GM12878 (cell line): ENCODE data around the gene ZNF695. TPM values are rescaled to one million over a fixed set of nuclear protein-coding genes. Genes with fewer than 3 reads are reported as not detected.

Source experiments
- ATAC-seq: fragments of 200-7000 bp; cut with Tn5 transposase; 3 replicates; pipeline ENCODE4 v1.9.1; 2020; ENCODE audit warnings: mild to moderate bottlenecking, moderate library complexity
- BruUV-seq: library from RNA; stranded (reverse); fragments of 400-500 nt; replicated peaks from 2 replicates; lab custom pipeline; 2021; lab: Mats Ljungman, UMichigan
- CTCF ChIA-PET: fragments of 300-600 bp; sonication (Branson Sonifier 250); formaldehyde crosslinking; extraction: SDS; loops from one replicate; lab custom pipeline; 2021; ENCODE audit warnings: inconsistent platforms; lab: Yijun Ruan, JAX
- POLR2A ChIA-PET: fragments of 350-600 bp; formaldehyde crosslinking; extraction: SDS; loops from one replicate; lab custom pipeline; 2021; ENCODE audit warnings: inconsistent platforms; lab: Charles Lee
- RAD21 ChIA-PET: fragments of 300-600 bp; sonication (Branson Sonifier 250); formaldehyde crosslinking; loops from one replicate; lab custom pipeline; 2023; ENCODE audit warnings: antibody characterized with exemption; ENCODE audit not compliant: unreplicated experiment; lab: Charles Lee
- SMC1A ChIA-PET: fragments of 300-600 bp; sonication (Branson Sonifier 250); formaldehyde crosslinking; loops from one replicate; lab custom pipeline; 2023; ENCODE audit not compliant: unreplicated experiment, uncharacterized antibody; lab: Charles Lee
- DNase-seq: peaks from one replicate; pipeline ENCODE4 v3.0.0-alpha.2; 2011; ENCODE audit warnings: low read depth, low spot score
- FAIRE-seq: peaks from 3 replicates; lab custom pipeline; 2011; peaks lifted over from hg19 to GRCh38; lab: Jason Lieb, UNC
- H2AFZ ChIP-seq: 2 replicates; pipeline ENCODE4 v1.6.0; 2011; ENCODE audit warnings: low read depth, low read length, control low read depth; ENCODE audit not compliant: control insufficient read depth
- H3K27ac ChIP-seq: 2 replicates; pipeline ENCODE4 v1.5.1; 2011; ENCODE audit warnings: control low read depth; ENCODE audit not compliant: control insufficient read depth, insufficient read depth
- H3K27me3 ChIP-seq, 2 experiments: replicated peaks in 1 of 2; 2 replicates each; pipeline versions ENCODE4 v1.6.0 to v1.6.1; 2011; ENCODE audit warnings: low read length in 1 of 2; ENCODE audit not compliant: control insufficient read depth in 2 of 2, insufficient read depth in 2 of 2
- H3K36me3 ChIP-seq, 2 experiments: 2 replicates each; pipeline ENCODE4 v1.5.1; 2011; ENCODE audit warnings: low read length in 1 of 2; ENCODE audit not compliant: control insufficient read depth in 2 of 2, insufficient read depth in 2 of 2
- H3K4me1 ChIP-seq: 2 replicates; pipeline ENCODE4 v1.6.1; 2011; ENCODE audit warnings: mild to moderate bottlenecking, low read length, moderate library complexity, mixed read lengths; ENCODE audit not compliant: control insufficient read depth, insufficient read depth
- H3K4me2 ChIP-seq: 2 replicates; pipeline ENCODE4 v1.6.0; 2011; ENCODE audit warnings: control low read depth; ENCODE audit not compliant: control insufficient read depth, insufficient read depth
- H3K4me3 ChIP-seq: fragments of 200-600 bp; sonication (generic); 2 replicates; pipeline ENCODE4 v1.5.1; 2016
- H3K79me2 ChIP-seq: 2 replicates; pipeline ENCODE4 v1.6.0; 2011; ENCODE audit warnings: low read length; ENCODE audit not compliant: control insufficient read depth, insufficient read depth
- H3K9ac ChIP-seq: 2 replicates; pipeline ENCODE4 v1.8.0; 2011; ENCODE audit warnings: low read length, control low read depth, mixed read lengths; ENCODE audit not compliant: control insufficient read depth, insufficient read depth
- H3K9me3 ChIP-seq: replicated peaks from 3 replicates; pipeline ENCODE4 v1.5.1; 2011; ENCODE audit warnings: mild to moderate bottlenecking, low read length; ENCODE audit not compliant: control insufficient read depth, insufficient read depth
- H4K20me1 ChIP-seq: 2 replicates; pipeline ENCODE4 v1.6.0; 2011; ENCODE audit not compliant: control insufficient read depth, insufficient read depth
- MYC ChIP-seq: IDR thresholded peaks from 2 replicates; pipeline ENCODE4 v1.6.1; 2011; ENCODE audit warnings: mild to moderate bottlenecking, low read length, moderate library complexity, inconsistent platforms; ENCODE audit not compliant: insufficient read depth, insufficient replicate concordance, insufficient read length, severe bottlenecking
- NFIC ChIP-seq: IDR thresholded peaks from 2 replicates; pipeline ENCODE4 v1.6.1; 2012; ENCODE audit warnings: low read depth, mild to moderate bottlenecking, inconsistent platforms, low read length, moderate library complexity
- PAX8 ChIP-seq: fragments of 450-650 bp; IDR thresholded peaks from 2 replicates; pipeline ENCODE4 v1.6.1; 2017; ENCODE audit warnings: mild to moderate bottlenecking, moderate library complexity
- RAD51 ChIP-seq: fragments of 450-650 bp; IDR thresholded peaks from 2 replicates; pipeline ENCODE4 v1.6.1; 2016; ENCODE audit warnings: moderate library complexity, mild to moderate bottlenecking, inconsistent platforms
- TCF3 ChIP-seq: IDR thresholded peaks from 2 replicates; pipeline ENCODE4 v1.6.1; 2012; ENCODE audit warnings: low read depth, mild to moderate bottlenecking, low read length, borderline replicate concordance; ENCODE audit not compliant: insufficient read depth
- WGBS: methylation state at CpG from one replicate; pipeline ENCODE4 v1.1.6; 2016; ENCODE audit warnings: low lambda C conversion rate; ENCODE audit not compliant: insufficient replicate concordance, insufficient coverage; ENCODE audit errors: missing lambda C conversion rate; 5-methylcytosine and 5-hydroxymethylcytosine counted together
- in situ Hi-C: fragments of 300-500 bp; cut with MboI; formaldehyde crosslinking; loops from 9 replicates; pipeline ENCODE4 v1.14.3; 2018; ENCODE audit warnings: mixed read lengths
- intact Hi-C: fragments of 100-400 bp; cut with micrococcal nuclease; formaldehyde crosslinking; loops from one replicate; pipeline ENCODE4 v1.14.2; 2022; ENCODE audit not compliant: unreplicated experiment
- polyA plus RNA-seq, 11 experiments: library from polyadenylated mRNA; depleted of rRNA in 4 of 11; unstranded in 6 of 11; stranded (reverse) in 5 of 11; fragments of >200 nt; fragmentation: Nextera tagmentation in 4 of 11; fragmentation: Illumina TruSeq in 1 of 11; extraction: Ambion mirVana in 4 of 11; extraction: Trizol in 1 of 11; gene quantifications; 1 replicate in 1 of 11; 2 replicates in 10 of 11; pipeline versions ENCODE4 v1.2.1 to v1.2.3, GENCODE V29; 2011 to 2016; ENCODE audit warnings: inconsistent platforms in 2 of 11, missing spikeins in 2 of 11, low read depth in 1 of 11
- total RNA-seq, 4 experiments: library from RNA; depleted of rRNA in 3 of 4; stranded (reverse); fragments of >200 nt in 3 of 4; fragmentation: Illumina TruSeq in 1 of 4; extraction: Trizol in 1 of 4; gene quantifications; 2 replicates each; pipeline versions ENCODE4 v1.2.1 to v1.2.3, GENCODE V29; 2013 to 2021
- TF ChIP-seq, protein P1 (sequence below): IDR thresholded peaks from 2 replicates; pipeline ENCODE4 v1.6.1; 2011; ENCODE audit warnings: mild to moderate bottlenecking, low read depth, low read length, moderate library complexity; ENCODE audit not compliant: insufficient replicate concordance

ZNF695 gene
- total and polyA plus RNA-seq, 10 of the 15 experiments (the other 5 are each of a cell fraction or from before 2014, with no cell fraction given) = 0.04 to 1.8 (median 1.2) TPM

GRCh38 chr1:246951413-246951812 lies 56.4 kb downstream of the ZNF695 start (continued):
- TF ChIP-seq, protein P1, sequence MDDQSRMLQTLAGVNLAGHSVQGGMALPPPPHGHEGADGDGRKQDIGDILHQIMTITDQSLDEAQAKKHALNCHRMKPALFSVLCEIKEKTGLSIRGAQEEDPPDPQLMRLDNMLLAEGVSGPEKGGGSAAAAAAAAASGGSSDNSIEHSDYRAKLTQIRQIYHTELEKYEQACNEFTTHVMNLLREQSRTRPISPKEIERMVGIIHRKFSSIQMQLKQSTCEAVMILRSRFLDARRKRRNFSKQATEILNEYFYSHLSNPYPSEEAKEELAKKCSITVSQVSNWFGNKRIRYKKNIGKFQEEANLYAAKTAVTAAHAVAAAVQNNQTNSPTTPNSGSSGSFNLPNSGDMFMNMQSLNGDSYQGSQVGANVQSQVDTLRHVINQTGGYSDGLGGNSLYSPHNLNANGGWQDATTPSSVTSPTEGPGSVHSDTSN = no peak
- TF ChIP-seq RAD51 (no peak), PAX8 (no peak), NFIC (no peak)

DNA sequence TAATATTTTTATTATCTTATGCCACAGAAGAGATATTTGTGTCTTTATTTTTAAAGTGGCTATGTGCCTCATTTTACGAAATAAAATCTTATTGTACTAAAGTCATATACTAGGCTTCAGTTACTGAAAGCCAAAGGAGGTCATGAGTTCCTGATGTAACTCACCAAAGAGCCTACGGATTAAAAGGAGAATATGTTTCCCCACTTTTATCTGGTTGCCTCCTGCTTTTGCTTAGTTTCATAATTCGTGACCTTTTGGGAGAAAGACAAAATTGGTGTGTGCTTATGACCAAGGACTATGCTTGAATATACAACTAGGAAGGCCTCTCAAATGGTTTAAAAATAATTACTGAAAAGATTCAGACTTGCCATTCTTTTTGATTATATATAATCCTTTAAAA lies 57.9 kb downstream of the ZNF695 start:
- no peaks in the 10 kb centered on the region for H3K79me2 ChIP-seq
- ChIA-PET POLR2A (no interaction called here), RAD21 (interaction anchor here (0.7 kb wide), 1 partner anchor 10 kb away, joined by 3 read pairs; no protein-coding TSS in a partner anchor), CTCF (interaction anchor here (0.7 to 2.0 kb wide), 2 partner anchors 11 to 138 kb away, joined by 5 to 9 read pairs; no protein-coding TSS in a partner anchor), SMC1A (no interaction called here)
- H4K20me1 ChIP-seq = no peaks in the 10 kb centered on the region
- H2AFZ ChIP-seq = no peak overlapping the region
- no peaks in the 10 kb centered on the region for H3K4me1 ChIP-seq
- no peak overlapping the region for H3K27ac ChIP-seq
- no peak for DNase-seq
- H3K36me3 ChIP-seq = no peaks in the 10 kb centered on the region
- no peak overlapping the region for H3K9ac ChIP-seq
- TF ChIP-seq TCF3 = no peak
- TF ChIP-seq MYC = no peak
- in situ Hi-C loops = no loop called here
- BruUV-seq = no TSS peak
- H3K9me3 ChIP-seq = peaks cover 1% of the 10 kb centered on the region; the same call in 1 of the 3 replicates
- H3K4me2 ChIP-seq = no peak overlapping the region
- intact Hi-C loops = no loop called here
- no peak for ATAC-seq
- WGBS = 90% methylated on average over 3 of the region's 3 CpGs
- H3K27me3 ChIP-seq = no peaks in the 10 kb centered on the region
- no peak for FAIRE-seq
- no peak overlapping the region for H3K4me3 ChIP-seq
